ENCODE measurements around the gene NRG2. TPM values are rescaled to one million over a fixed set of nuclear protein-coding genes. Genes with fewer than 3 reads are reported as not detected.

Gene NRG2
- total and polyA plus RNA-seq, 2 experiments from 2014 or later = 0.37 to 1.3 TPM

DNA sequence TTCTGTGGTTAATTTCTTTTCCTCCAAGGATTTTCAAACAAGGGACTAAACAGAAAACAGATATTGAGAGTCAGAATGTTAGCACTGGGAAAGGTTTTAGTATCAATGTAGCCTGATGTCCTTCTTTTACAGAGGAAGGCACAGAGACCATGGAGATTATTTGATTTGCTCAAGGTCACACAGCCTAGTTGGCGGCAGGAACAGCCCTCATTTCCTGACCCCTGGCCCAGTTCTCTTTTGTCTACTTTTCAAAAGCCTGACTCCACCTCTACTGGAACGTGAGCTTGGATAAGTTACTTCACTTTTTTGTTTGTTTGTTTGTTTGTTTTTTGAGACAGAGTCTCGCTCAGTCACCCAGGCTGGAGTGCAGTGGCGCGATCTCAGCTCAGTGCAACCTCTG, 6.6 kb upstream of the NRG2 start:
- H3K36me3 Mint-ChIP-seq (ENCODE audit: low read depth) = no peaks in the 10 kb centered on the region
- Histone ChIP-seq H3K9me2 (ENCODE audit: insufficient read depth) (no peaks in the 10 kb centered on the region), H3K36me3 (ENCODE audit: insufficient read depth) (no peaks in the 10 kb centered on the region), H4K20me1 (replicated peaks; ENCODE audit: insufficient read depth) (no peaks in the 10 kb centered on the region), H2AFZ (no peak overlapping the region), H3K4me1 (ENCODE audit: insufficient read depth) (no peaks in the 10 kb centered on the region), H3F3A (replicated peaks; ENCODE audit: low read depth) (no peaks in the 10 kb centered on the region), H3K27me3 (ENCODE audit: insufficient read depth) (peaks cover 24% of the 10 kb centered on the region), H3K27ac (ENCODE audit: low read depth) (no peak overlapping the region), H3K4me3 (no peak overlapping the region), H3K4me2 (no peak overlapping the region), H3K79me2 (replicated peaks; ENCODE audit: insufficient read depth) (no peaks in the 10 kb centered on the region)
- H3K27me3 Mint-ChIP-seq (ENCODE audit: insufficient read depth, low read depth, poor library complexity) = peaks cover 6% of the 10 kb centered on the region
- peaks cover 1% of the 10 kb centered on the region; the same call in 1 of the 3 replicates for H3K4me1 Mint-ChIP-seq
- H3K27ac Mint-ChIP-seq = no peak overlapping the region
- TF ChIP-seq JUNB (IDR thresholded peaks at IDR 0.05; ENCODE audit: unreplicated experiment) (no peak), POLR2AphosphoS5 (IDR thresholded peaks at IDR 0.05; ENCODE audit: low read depth) (no peak), EZH2 (IDR thresholded peaks at IDR 0.05; ENCODE audit: low read depth, unreplicated experiment) (no peak), EZH2phosphoT487 (IDR thresholded peaks at IDR 0.05; ENCODE audit: unreplicated experiment) (no peak), ZNF114 (CRISPR knock-in tag; IDR thresholded peaks at IDR 0.05) (no peak), CREB1 (CRISPR knock-in tag; IDR thresholded peaks at IDR 0.05; ENCODE audit: low read depth) (no peak), NANOG (IDR thresholded peaks at IDR 0.05; ENCODE audit: borderline replicate concordance) (no peak), ZNF331 (CRISPR knock-in tag; IDR thresholded peaks at IDR 0.05; ENCODE audit: low read depth) (no peak), STAT1 (IDR thresholded peaks at IDR 0.05; ENCODE audit: unreplicated experiment) (no peak)
- TF ChIP-seq, protein P1, sequence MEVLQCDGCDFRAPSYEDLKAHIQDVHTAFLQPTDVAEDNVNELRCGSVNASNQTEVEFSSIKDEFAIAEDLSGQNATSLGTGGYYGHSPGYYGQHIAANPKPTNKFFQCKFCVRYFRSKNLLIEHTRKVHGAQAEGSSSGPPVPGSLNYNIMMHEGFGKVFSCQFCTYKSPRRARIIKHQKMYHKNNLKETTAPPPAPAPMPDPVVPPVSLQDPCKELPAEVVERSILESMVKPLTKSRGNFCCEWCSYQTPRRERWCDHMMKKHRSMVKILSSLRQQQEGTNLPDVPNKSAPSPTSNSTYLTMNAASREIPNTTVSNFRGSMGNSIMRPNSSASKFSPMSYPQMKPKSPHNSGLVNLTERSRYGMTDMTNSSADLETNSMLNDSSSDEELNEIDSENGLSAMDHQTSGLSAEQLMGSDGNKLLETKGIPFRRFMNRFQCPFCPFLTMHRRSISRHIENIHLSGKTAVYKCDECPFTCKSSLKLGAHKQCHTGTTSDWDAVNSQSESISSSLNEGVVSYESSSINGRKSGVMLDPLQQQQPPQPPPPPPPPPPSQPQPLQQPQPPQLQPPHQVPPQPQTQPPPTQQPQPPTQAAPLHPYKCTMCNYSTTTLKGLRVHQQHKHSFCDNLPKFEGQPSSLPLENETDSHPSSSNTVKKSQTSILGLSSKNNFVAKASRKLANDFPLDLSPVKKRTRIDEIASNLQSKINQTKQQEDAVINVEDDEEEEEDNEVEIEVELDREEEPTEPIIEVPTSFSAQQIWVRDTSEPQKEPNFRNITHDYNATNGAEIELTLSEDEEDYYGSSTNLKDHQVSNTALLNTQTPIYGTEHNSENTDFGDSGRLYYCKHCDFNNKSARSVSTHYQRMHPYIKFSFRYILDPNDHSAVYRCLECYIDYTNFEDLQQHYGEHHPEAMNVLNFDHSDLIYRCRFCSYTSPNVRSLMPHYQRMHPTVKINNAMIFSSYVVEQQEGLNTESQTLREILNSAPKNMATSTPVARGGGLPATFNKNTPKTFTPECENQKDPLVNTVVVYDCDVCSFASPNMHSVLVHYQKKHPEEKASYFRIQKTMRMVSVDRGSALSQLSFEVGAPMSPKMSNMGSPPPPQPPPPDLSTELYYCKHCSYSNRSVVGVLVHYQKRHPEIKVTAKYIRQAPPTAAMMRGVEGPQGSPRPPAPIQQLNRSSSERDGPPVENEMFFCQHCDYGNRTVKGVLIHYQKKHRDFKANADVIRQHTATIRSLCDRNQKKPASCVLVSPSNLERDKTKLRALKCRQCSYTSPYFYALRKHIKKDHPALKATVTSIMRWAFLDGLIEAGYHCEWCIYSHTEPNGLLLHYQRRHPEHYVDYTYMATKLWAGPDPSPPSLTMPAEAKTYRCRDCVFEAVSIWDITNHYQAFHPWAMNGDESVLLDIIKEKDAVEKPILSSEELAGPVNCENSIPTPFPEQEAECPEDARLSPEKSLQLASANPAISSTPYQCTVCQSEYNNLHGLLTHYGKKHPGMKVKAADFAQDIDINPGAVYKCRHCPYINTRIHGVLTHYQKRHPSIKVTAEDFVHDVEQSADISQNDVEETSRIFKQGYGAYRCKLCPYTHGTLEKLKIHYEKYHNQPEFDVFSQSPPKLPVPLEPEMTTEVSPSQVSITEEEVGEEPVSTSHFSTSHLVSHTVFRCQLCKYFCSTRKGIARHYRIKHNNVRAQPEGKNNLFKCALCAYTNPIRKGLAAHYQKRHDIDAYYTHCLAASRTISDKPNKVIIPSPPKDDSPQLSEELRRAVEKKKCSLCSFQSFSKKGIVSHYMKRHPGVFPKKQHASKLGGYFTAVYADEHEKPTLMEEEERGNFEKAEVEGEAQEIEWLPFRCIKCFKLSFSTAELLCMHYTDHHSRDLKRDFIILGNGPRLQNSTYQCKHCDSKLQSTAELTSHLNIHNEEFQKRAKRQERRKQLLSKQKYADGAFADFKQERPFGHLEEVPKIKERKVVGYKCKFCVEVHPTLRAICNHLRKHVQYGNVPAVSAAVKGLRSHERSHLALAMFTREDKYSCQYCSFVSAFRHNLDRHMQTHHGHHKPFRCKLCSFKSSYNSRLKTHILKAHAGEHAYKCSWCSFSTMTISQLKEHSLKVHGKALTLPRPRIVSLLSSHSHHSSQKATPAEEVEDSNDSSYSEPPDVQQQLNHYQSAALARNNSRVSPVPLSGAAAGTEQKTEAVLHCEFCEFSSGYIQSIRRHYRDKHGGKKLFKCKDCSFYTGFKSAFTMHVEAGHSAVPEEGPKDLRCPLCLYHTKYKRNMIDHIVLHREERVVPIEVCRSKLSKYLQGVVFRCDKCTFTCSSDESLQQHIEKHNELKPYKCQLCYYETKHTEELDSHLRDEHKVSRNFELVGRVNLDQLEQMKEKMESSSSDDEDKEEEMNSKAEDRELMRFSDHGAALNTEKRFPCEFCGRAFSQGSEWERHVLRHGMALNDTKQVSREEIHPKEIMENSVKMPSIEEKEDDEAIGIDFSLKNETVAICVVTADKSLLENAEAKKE (CRISPR knock-in tag; IDR thresholded peaks at IDR 0.05) = no peak
- TF ChIP-seq, protein P2, sequence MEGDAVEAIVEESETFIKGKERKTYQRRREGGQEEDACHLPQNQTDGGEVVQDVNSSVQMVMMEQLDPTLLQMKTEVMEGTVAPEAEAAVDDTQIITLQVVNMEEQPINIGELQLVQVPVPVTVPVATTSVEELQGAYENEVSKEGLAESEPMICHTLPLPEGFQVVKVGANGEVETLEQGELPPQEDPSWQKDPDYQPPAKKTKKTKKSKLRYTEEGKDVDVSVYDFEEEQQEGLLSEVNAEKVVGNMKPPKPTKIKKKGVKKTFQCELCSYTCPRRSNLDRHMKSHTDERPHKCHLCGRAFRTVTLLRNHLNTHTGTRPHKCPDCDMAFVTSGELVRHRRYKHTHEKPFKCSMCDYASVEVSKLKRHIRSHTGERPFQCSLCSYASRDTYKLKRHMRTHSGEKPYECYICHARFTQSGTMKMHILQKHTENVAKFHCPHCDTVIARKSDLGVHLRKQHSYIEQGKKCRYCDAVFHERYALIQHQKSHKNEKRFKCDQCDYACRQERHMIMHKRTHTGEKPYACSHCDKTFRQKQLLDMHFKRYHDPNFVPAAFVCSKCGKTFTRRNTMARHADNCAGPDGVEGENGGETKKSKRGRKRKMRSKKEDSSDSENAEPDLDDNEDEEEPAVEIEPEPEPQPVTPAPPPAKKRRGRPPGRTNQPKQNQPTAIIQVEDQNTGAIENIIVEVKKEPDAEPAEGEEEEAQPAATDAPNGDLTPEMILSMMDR (conservative IDR thresholded peaks at IDR 0.05; ENCODE audit: low read depth in 2 of 2) = no peak
- TF ChIP-seq, protein P3, sequence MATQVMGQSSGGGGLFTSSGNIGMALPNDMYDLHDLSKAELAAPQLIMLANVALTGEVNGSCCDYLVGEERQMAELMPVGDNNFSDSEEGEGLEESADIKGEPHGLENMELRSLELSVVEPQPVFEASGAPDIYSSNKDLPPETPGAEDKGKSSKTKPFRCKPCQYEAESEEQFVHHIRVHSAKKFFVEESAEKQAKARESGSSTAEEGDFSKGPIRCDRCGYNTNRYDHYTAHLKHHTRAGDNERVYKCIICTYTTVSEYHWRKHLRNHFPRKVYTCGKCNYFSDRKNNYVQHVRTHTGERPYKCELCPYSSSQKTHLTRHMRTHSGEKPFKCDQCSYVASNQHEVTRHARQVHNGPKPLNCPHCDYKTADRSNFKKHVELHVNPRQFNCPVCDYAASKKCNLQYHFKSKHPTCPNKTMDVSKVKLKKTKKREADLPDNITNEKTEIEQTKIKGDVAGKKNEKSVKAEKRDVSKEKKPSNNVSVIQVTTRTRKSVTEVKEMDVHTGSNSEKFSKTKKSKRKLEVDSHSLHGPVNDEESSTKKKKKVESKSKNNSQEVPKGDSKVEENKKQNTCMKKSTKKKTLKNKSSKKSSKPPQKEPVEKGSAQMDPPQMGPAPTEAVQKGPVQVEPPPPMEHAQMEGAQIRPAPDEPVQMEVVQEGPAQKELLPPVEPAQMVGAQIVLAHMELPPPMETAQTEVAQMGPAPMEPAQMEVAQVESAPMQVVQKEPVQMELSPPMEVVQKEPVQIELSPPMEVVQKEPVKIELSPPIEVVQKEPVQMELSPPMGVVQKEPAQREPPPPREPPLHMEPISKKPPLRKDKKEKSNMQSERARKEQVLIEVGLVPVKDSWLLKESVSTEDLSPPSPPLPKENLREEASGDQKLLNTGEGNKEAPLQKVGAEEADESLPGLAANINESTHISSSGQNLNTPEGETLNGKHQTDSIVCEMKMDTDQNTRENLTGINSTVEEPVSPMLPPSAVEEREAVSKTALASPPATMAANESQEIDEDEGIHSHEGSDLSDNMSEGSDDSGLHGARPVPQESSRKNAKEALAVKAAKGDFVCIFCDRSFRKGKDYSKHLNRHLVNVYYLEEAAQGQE (IDR thresholded peaks at IDR 0.05; ENCODE audit: unreplicated experiment) = no peak
- TF ChIP-seq, protein P4, sequence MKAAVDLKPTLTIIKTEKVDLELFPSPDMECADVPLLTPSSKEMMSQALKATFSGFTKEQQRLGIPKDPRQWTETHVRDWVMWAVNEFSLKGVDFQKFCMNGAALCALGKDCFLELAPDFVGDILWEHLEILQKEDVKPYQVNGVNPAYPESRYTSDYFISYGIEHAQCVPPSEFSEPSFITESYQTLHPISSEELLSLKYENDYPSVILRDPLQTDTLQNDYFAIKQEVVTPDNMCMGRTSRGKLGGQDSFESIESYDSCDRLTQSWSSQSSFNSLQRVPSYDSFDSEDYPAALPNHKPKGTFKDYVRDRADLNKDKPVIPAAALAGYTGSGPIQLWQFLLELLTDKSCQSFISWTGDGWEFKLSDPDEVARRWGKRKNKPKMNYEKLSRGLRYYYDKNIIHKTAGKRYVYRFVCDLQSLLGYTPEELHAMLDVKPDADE (IDR thresholded peaks at IDR 0.05) = no peak
- ATAC-seq (no peak), DNase-seq (ENCODE audit: low spot score) (no peak)
- no peaks in the 10 kb centered on the region for H3K9me3 Mint-ChIP-seq
- H3K4me3 Mint-ChIP-seq = no peak overlapping the region

All from GM23338 (cell line).